Measurements from ENCODE around the gene SIPA1L3.
"Not testable (repeated sequence)": the region's sequence is repeated elsewhere in the genome, so short reads cannot be mapped to it uniquely, and the experiment has no call there.

SIPA1L3 gene

DNA sequence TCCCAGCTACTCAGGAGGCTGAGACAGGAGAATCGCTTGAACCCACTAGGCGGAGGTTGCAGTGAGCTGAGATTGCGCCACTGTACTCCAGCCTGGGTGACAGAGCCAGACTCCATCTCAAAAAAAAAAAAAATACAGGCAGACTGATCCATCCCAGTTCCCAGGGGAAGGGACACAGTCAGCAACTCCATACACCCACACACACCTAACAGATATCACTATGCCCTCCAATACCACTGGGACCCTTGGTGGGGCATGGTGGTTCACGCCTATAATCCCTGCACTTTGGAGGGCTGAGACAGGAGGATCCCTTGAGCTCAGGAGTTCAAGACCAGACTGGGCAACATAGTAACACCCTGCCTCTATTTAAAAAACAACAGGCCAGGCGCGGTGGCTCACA, 314.4 kb downstream of the SIPA1L3 start:
- no peak for DNase-seq

DNA sequence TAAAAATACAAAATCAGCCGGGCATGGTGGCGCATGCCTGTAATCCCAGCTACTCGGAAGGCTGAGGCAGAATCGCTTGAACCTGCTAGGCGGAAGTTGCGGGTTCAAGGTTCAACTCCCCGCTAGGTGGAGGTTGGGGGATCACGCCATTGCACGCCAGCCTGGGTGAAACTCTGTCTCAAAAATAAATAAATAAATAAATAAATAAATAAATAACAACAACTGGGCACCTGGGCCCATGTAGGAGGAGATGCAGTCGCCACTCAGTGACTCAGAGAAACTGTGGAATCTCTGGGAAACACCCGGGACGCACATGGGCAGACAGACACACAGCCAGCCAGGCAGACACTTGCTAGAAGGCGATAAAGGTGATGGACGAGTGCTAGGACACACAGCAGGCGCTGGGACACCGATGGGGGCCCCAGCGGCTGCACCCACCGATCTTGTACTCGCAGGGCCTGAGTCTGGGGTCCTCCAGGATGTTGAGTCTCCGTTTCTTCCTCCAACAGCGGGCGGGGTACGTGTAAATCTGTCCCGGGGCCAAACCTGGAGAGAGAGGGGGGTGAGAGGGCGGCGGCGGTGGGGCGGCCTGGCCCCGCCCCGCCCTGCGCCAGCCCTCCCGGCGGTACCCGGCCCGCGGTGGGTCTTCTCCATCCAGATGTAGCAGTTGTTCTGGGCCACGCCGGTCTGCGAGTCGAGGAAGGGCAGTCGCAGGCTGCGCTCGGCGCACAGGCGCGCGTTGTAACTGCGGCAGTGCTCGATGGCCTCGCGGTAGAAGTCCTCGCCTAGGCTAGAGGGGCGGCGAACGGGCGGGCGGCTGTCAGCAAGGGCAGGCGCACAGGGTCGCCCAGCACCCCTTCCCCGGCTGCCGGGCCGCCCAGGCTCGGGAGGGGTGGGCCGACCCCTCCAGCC, 315.2 kb downstream of the SIPA1L3 start:
- DNase-seq = no peak

DNA sequence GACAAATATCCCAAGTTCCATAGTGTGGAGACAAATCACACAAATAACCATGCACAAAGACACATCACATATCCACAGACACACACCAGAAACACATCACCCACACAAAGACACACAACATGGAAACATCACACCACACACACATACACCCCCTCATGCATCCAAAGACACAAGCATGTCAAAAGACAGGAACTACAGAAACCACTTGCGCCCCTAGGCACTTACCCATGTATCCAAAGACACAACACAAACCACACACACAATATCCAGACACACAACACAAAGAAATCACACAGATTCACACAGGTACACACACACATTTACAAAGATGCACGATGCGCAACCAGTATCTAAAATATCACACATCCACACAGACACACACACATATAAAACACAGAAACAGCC, 316.1 kb downstream of the SIPA1L3 start:
- DNase-seq = no peak

DNA sequence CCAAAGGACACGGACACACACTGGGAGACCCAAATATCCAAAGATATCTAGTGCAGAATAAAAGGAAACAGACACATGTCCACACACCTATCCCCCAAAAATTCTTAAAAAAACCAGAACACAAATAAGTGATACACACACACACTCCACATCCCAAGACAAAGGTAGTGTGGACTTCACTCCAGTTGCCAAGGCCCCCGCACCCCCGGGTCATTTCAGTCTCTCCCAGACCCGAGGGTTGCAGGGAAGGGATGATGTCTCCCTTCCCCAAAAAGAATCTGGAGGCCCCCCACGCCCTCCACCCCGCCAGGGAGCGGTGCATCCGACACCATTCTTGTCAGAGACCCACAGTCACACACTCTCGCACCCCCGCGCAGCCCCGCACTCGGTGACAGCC, 316.6 kb downstream of the SIPA1L3 start:
- DNase-seq = no peak

DNA sequence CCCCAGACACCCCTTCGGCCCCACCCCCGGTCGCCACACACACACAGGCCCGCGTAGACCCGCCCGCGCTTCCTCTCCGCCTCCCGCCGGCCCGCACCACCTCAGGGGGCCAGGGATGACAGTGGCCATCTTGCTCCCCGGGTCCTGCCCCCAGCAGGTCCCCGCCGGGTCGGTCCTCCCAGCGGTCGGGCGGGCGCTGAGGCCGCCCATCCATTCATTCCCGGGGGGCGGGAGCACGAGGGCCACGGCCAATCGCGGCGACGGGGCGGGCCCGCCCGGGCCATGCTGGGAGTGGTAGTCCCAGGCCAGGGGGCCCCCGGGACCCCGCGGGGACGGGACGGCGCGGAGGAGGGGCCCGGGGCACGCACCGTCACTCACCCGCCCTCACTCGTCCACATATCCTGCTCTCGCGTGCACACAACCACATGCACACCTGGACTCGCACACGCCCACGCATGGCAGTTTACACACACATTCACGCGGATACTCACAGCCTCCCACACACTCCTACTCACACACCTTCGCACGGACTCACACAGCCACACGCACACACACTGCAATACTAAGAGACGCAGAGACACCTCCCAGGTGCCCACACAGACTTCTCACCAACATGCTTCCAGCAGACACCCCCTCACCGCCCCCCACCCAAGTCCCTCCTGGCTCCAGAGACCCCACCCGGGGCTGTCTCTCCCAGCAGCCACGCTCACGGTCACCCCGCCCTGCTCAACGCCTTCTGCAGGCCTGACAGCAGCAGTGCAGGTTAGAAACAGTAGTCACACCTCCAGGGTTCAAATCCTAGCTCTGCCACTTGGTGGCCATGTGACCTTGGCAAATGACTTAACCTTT, 317.2 kb downstream of the SIPA1L3 start, which contains the start of gene DPF1:
Gene DPF1, minus strand, starts transcription at position 209 of the 849 bp plus-strand sequence. Its CDS starts 80 bp downstream, at position 129.
- peak; percentile 29 for DNase-seq

DNA sequence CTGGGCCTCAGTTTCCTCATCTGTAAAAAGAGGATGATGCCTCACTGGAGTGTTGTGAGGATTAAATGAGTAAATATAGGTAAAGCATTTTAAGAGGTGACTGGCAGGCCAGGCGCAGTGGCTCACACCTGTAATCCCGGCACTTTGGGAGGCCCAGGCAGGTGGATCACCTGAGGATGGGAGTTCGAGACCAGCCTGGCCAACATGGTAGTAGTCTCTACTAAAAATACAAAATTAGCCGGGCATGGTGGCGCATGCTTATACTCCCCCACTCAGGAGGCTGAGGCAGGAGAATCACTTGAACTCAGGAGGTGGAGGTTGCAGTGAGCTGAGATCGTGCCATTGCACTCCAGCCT, 317.8 kb downstream of the SIPA1L3 start:
- not testable (repeated sequence) for DNase-seq

DNA sequence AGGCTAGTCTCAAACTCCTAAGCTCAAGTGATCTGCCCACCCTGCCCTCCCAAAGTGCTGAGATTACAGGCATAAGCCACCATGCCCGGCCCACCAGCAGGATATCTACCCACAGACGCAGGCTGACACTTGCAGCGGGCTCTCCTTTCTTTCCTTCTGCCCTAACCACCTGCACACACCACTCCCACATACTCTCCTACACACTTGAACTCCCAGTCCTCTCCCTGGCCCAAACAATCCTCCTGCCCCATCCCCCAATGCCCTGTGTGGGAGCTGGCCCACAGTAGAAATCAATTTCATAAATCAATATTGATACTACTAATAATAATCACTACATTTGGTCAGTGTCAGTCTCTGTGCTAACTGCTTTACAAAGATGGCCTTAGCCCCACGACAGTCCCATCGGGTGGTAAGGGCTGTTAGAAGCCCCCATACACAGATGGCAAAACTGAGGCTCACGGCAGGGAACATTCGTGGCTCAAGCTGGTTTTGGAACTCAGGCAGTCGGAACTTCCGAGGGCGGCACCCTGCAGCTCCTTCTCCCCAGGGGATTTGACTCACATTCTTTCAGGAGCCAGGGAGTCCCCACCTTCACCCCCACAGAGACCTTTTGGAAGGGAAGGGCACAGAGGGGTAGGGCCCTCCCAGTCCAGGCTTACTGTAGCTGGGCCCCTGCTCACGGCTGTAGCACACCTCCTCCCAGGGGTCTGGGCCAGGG, 320.4 kb downstream of the SIPA1L3 start:
- no peak for DNase-seq

DNA sequence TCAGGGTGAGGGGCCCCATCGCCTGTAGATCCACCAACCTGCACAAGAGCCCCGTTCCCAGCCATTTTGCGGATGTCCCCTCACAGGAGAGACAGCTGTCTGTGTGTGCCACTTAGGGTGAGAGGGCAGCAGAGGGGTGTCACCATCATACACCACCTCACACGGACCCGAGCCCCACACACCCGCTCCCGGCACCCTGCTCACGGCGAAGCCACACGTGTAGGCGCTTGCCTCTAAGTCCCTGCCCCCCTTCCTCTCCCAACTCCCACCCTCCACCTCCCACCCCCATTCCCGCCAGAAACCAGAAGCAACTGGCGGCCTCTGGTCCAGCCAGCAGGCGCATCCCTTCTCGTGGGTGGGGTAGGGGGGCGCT, 321.0 kb downstream of the SIPA1L3 start:
- DNase-seq = no peak

DNA sequence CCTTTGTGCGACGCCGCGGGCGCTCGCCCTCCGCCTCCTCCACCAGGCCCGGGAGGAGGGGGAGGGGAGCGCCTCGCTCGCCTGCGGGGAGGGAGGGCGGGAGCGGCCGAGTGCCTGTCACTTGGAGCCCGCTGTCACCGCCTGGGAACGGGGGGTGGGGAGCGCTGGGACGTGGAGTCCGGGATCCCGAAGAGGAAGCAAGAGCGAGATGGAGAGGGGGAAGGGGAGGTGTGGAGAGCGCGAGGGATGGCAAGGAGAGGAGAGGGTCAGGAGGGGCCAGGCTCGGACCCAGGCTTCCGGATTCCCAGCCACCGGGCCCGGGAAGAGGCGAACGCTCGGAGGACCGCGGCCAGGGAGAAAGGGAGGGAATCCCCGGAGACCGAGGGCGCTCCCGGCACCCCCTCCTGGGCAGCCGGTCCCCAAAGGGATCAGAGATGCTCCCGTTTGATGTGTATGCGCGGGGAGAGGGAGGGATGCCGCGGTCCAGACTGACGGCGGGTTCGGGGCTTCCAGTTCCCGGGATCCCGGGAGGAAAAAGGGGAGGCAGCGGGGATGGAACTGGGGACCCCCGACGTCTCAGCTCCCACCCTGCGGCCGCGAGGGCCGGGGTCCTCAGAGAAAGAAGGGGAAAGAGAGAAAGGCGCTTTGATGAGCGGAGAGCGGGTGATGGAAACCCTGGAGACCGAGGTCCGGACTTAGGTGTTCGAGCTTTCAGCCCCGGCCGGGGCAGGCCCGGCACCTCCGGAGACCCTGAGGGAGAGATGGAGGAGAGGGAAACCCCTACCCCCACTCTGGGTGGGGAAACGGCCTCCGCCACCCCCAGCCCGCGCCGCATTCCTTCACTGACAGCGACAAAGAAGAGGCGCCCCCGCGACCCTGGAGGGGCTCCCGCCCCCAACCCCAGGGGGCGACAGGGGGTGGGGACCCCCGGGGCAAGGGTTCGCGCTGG, 321.8 kb downstream of the SIPA1L3 start:
- DNase-seq = no peak

DNA sequence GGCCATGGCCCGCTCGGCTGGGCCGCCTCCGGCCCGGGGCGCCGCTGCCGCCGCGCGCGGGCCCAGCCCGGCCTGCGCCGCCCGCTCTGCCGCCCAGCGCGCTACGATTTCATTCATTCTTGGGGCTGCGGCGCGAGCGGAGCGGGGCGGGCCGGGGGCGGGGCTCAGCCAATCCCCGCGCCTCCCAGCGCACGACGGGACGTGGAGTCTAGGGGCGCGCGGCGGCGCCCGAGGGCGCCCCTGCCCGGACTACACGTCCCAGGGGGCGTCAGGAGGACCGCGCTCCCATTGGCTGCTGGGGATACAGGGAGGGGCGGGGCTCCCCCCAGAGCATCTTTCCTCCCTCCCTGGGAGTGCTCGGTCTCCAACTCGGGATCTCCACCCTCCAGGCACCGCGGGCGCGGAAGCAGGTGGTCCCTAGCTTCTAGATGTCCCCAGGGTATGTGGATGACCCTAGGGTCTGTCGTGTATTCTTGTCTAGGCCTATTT, 322.6 kb downstream of the SIPA1L3 start:
- peak; percentile 84 for DNase-seq

DNA sequence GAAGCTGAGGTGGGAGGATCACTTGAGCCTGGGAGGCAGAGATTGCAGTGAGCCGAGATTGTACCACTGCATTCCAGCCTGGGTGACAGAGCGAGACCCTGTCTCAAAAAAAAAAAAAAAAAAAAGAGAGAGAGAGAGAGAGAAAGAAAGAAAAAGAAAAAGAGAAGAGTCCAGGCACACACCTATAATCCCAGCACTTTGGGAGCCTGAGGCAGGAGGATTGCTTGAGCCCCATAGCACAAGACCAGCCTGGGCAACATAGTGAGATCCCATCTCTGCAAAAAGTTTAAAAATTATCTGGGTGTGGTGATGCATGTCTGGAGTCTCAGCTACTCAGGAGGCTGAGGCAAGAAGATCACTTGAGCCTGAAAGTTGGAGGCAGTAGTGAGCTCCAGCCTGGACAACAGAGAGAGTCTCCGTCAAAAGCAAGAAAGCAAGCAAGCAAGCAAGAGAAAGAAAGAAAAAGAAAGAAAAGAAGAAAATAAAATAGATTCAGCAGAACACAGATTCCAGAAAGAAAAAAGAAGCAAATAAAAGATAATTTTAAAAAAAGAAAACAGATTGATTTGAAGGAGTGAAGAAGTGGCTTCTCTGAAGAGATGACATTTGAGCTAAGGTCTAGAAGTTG, 323.6 kb downstream of the SIPA1L3 start:
- DNase-seq = not testable (repeated sequence)

DNA sequence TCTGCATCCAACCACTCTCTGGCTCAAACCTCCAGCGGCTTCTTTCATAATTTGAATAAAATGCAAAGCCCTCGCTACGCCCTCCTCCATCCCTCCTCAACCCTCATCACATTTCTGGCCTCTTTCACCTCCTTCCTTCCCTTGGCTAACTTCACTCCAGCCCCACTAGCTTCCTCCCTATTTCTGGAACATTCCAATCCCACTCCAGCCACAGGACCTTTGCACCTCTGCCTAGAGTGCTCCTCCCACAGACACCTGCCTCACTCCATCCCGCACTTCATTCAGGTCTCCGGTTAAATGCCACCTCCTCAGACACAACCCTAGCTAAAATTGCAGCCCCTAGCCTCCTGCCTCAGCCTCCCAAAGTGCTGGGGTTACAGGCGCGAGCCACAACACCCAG, 324.9 kb downstream of the SIPA1L3 start:
- DNase-seq = no peak

DNA sequence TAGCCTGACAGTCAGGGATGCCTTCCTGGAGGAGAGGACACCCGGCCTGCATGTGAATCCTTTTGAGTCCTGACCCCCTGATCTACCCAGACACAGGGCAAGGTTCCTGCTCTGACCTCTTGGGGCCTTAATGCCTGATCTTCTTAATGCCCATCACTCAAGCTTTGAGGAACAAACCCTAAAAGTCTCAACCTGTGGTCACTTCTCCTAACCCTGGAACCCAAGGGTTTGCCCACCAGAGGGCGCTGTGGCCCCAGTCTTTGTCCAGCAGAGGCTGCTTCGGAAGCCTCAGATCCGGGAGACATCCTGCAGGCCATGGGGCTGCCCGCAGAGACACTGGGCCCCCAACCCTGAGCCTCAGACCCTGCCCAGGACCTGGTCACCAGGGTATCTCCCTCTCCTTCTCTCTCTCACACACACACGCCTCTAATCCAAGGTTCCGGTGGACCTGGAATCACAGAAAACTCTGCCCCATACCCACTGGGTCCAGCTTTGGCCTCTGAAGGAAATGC, 326.8 kb downstream of the SIPA1L3 start:
- DNase-seq = peak; percentile 31

DNA sequence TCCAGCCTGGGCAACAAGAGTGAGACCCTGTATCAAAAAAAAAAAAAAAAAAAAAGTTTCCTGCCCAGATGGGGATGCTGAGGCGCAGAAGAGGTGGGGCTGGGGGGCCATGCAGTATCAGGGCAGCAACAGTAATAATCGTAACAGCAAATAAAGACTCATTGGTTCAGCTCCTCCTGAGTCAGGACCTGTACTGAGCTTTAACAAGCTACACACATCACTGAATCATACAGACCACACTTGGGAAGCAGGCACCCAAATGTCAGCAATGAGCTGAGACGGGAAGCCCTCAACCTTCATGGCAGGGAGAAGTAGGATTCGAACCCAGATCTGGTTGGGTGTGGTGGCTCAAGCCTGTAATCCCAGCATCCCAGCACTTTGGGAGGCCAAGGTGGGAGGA, 327.6 kb downstream of the SIPA1L3 start:
- DNase-seq = no peak

DNA sequence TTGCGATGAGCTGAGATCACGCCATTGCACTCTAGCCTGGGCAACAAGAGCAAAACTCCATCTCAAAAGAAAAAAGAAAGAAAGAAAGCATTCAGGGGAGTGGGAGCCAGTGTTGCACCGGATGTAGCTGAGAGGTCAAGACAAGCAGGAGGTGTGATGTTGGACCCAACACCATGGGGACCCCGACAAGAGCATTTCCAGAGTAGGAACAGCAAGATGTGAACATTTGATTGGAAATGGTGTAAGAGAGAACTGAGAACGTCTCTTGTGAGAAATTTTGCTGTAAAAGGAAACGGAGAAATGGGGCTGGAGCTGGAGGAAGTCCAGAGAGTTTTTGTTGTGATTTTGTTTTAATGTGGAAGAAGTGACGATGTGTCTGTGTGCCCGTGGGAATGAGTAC, 332.8 kb downstream of the SIPA1L3 start:
- DNase-seq = no peak

DNA sequence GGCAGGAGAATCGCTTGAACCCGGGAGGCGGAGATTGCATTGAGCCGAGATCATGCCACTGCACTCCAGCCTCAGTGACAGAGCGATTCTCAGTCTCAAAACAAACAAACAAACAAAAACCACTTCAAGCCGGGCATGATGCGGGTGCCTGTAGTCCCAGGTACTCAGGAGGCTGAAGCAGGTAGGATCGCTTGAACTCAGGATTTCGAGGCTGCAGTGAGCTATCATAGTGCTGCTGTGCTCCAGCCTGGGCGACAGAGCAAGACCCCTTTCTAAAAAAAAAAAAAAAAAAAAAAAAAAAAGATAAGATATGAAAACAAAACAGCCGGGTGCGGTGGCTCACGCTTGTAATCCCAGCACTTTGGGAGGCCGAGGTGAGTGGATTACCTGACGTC, 336.3 kb downstream of the SIPA1L3 start:
- DNase-seq = no peak

DNA sequence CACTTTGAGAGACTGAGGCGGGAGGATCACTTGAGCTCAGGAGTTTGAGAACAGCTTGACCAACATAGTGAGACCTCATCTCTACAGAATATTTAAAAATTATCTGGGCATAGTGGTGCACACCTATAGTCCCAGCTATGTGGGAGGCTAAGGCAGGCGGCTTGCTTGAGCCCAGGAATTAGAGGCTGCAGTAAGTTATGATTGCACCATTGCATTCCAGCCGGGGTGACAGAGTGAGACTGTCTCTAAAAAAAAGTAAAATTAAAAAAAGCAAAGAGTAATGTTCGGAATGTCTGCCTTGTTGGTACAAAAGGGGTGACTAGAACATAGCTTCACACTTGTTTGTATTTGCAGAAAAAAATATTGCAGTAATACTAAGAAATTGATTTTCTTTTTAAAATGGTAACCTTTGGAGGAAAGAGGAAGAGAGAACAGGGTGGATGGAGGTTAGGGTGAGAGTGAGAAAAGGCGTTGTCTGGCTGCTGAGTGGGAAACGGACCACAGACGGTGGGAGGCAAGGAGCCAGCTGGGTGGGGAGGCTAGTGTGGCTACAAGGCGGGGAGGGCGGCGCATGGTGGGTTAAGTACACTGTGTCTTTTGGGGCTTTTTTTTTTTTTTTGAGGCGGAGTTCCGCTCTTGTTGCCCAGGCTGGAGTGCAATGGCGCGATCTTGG, 339.0 kb downstream of the SIPA1L3 start:
- no peak for DNase-seq

DNA sequence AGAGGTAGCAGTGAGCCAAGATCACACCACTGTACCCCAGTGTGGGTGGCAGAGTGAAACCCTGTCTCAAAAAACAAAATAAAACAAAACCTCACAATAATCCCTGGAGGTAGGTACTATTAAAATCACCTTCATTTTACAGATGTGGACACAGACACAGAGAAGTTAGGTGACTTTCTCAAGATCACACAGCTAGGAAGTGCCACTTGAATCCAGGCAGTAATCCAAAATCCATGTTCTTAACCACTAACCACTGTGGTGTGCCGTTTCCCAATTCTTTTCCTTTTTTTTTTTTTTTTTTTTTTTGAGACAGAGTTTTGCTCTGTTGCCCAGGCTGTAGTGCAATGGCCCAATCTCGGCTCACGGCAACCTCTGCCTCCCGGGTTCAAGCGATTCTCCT, 340.1 kb downstream of the SIPA1L3 start:
- no peak for DNase-seq

DNA sequence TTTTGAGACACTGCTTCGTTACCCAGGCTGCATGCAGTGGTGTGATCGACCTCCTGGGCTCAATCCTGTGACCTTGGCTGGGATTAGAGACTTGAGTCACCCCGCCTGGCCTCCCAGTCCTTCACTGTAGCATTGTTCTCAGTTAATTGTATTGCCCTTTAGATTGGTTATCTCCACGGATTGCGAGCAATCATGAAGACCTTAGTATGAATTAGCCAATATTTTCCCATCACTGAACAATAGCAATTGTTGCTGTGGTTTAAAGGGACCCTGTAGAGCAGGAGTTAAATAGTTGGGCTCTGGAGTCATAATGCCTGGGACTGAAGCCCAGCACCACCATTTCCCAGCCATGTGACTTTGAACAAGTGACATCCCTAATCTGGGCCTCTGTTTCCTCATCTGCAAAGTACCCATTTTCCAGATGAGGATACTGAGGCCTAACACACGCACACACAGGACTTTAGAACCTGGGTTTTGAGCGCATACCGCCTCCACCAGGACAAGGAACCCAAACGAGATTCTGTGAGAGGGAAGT, 340.8 kb downstream of the SIPA1L3 start:
- no peak for DNase-seq

DNA sequence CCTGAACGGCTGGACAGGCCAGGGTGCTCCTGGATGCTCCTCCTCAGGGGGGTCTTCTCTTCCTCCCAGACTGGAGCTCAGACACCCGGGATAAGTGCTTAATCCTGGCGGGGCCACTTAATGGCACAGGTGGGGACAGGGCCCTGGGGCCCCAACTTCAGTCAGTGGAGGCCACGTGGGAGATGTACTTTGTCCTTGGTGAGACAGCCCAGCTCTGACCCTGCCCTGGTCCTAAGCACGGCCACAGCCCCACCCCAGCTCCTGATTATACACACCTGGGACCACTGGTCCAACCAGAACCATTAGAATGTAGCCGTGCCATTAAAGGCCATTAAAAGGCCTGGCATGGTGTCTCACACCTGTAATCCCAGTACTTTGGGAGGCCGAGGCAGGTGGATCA, 341.4 kb downstream of the SIPA1L3 start:
- no peak for DNase-seq

Measured in DMS153 (cell line).